Uterus (tissue), 2 donors: ENCODE data around the gene SMIM27.

Source experiments
- POLR2A ChIP-seq, 2 donors: fragments of 450-650 bp; IDR thresholded peaks; one replicate each; pipeline ENCODE4 v1.6.1; 2016; ENCODE audit warnings: antibody characterized with exemption in 2 of 2, mild to moderate bottlenecking in 1 of 2, moderate library complexity in 1 of 2
- TF ChIP-seq, protein P1 (sequence below), 4 experiments: fragments of 200-600 bp in 2 of 4; fragments of 450-650 bp in 2 of 4; sonication (generic) in 2 of 4; IDR thresholded peaks; one replicate each; pipeline ENCODE4 v1.5.1; 2016 to 2019; ENCODE audit warnings: antibody characterized with exemption in 4 of 4, mild to moderate bottlenecking in 2 of 4, moderate library complexity in 1 of 4

DNA sequence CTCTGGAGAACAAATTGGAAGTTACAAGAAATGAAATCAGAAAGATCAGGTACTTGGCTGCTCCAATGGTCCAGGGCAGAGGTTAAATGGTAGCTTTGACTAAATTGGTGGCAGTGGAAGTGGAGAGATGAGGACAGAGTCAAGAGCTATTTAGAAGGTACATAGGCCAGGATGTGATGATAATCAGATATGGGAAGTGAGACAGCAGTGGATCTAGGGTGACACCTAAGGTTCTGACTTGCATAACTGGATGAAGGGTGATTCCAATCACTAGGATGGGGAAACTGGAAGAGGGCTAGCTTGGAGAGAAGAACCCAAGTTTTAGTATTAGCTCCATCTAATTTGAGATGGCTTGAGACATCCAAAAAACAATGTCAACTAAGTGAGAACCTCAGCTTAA is 44.8 kb downstream of the SMIM27 start:
- TF ChIP-seq, protein P1, sequence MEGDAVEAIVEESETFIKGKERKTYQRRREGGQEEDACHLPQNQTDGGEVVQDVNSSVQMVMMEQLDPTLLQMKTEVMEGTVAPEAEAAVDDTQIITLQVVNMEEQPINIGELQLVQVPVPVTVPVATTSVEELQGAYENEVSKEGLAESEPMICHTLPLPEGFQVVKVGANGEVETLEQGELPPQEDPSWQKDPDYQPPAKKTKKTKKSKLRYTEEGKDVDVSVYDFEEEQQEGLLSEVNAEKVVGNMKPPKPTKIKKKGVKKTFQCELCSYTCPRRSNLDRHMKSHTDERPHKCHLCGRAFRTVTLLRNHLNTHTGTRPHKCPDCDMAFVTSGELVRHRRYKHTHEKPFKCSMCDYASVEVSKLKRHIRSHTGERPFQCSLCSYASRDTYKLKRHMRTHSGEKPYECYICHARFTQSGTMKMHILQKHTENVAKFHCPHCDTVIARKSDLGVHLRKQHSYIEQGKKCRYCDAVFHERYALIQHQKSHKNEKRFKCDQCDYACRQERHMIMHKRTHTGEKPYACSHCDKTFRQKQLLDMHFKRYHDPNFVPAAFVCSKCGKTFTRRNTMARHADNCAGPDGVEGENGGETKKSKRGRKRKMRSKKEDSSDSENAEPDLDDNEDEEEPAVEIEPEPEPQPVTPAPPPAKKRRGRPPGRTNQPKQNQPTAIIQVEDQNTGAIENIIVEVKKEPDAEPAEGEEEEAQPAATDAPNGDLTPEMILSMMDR (IDR thresholded peaks at IDR 0.05): no peak
- no peak for TF ChIP-seq POLR2A (IDR thresholded peaks at IDR 0.05)
